Measurements from ENCODE around the gene TIGD4.

DNA sequence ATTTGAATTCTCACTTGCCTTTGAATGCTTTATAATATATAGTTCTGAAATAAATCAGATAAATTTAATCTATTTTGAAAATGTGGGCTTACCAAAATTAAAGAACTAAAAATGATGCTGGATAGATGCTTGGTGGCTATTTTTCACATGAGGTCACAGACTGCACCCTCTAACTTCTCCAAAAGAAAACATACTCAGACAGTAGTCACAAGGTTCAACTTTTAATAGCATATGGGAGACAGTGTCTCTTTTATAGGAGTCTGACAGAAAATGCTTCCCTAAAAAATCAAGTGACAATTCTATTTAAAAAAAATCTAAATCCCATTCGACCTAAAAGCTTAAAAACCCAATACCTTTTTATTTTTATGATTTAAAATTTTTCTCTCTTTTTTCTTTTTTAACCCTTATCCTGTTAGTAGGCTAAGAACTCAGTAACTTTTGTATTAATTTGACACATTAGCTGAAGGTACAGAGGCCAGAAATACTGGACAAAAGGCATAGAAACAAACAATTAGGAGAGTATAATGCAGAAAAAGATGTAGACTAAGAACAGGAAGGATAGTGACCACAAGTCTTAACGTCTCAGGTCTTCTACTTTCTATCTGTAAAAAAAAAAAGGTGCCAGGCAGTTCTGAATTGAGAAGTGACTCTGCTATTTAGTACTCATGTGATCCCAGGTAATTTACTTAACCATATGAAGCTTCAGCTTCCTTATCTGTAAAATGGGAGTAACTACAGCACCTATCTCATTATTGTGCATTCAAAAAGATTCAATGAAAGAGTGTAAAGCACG lies 7.6 kb downstream of the TIGD4 start:
- no peak for TF ChIP-seq EZH2 (IDR thresholded peaks at IDR 0.05; ENCODE audit: borderline replicate concordance, insufficient read depth, low read depth, low read length, poor library complexity, severe bottlenecking)
- TF ChIP-seq CTCF (IDR thresholded peaks at IDR 0.05), result no peak

Measured in B cell (primary cell).